Fibroblast of pulmonary artery (primary cell): ENCODE data around the gene CFD.

Experiments used
- DNase-seq: peaks from one replicate; pipeline ENCODE4 v3.0.0-alpha.2; 2010; ENCODE audit warnings: low read depth
- H3K4me3 ChIP-seq: replicated peaks from 2 replicates; pipeline ENCODE4 v1.5.1; 2011; ENCODE audit warnings: low read depth, mild to moderate bottlenecking, control low read depth, low read length, moderate library complexity
- CTCF ChIP-seq: IDR thresholded peaks from 2 replicates; pipeline ENCODE4 v1.5.1; 2011; ENCODE audit warnings: mild to moderate bottlenecking, control low read depth, low read length, inconsistent platforms; ENCODE audit errors: missing control alignments

Gene CFD

GRCh38 chr19:858868-859843 lies at the start of gene CFD:
TSS of gene CFD (plus strand) at chr19:859664. CDS start at chr19:859690, 26 bp downstream.
- H3K4me3 ChIP-seq: peak within 1 kb of the TSS; percentile 22
- no peak for DNase-seq
- TF ChIP-seq CTCF: no peak

- TF ChIP-seq CTCF: no peak
- H3K4me3 ChIP-seq: no peak overlapping the region
- DNase-seq: no peak
Observed at GRCh38 chr19:810077-810855, 49.2 kb upstream of the CFD start.

- TF ChIP-seq CTCF: no peak
- DNase-seq: no peak
- H3K4me3 ChIP-seq: no peak overlapping the region
Observed at GRCh38 chr19:810883-811489, 48.5 kb upstream of the CFD start.

- no peak overlapping the region for H3K4me3 ChIP-seq
- DNase-seq: no peak
- no peak for TF ChIP-seq CTCF
Observed at GRCh38 chr19:811506-812048, 47.9 kb upstream of the CFD start.

- TF ChIP-seq CTCF: no peak
- no peak overlapping the region for H3K4me3 ChIP-seq
- DNase-seq: no peak
Observed at GRCh38 chr19:812049-812746, 47.3 kb upstream of the CFD start.

- no peak overlapping the region for H3K4me3 ChIP-seq
- TF ChIP-seq CTCF: no peak
- no peak for DNase-seq
Observed at GRCh38 chr19:812747-813218, 46.7 kb upstream of the CFD start.
